Posterior vena cava (tissue), 2 donors: ENCODE results near the gene IKZF5. TPM values are rescaled to one million over a fixed set of nuclear protein-coding genes. Genes with fewer than 3 reads are reported as not detected.

Source experiments
- DNase-seq: peaks from one replicate; pipeline ENCODE4 v3.0.0-alpha.2; 2020; ENCODE audit warnings: low spot score
- intact Hi-C, 2 donors: fragments of 100-400 bp; cut with DNase I; formaldehyde crosslinking; loops; one replicate each; pipeline versions ENCODE4 v1.14.1 to v1.14.2; 2022 to 2023
- total RNA-seq, 2 donors: library from RNA; stranded (reverse); fragmentation: NEBNext Ultra II Directional; extraction: Animal tissue kit (Norgen Biotek cat#: 25700); gene quantifications; one replicate each; pipeline ENCODE4 v1.2.1, GENCODE V29; 2021
- donor health status: DM: yes; HTN: yes; CAD: no.
- donor health status: DM: yes; HTN: yes; CAD: no.

IKZF5 gene
- total RNA-seq, 2 donors from 2014 or later = 15.5 to 19.1 TPM

DNA sequence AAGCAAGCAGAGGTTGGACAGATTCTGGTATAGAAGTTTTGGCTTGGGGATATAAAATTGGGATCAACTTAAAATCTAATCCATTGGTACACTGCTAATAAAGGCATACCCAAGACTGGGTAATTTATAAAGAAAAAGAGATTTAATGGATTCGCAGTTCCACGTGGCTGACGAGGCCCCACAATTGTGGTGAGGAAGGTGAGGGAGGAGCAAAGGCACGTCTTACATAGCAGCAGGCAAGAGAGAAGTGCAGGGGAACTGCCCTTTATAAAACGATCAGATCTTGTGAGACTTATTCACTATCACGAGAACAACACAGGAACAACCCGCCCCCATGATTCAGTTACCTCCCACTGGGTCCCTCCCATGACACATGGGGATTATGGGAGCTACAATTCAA is 9.9 kb upstream of the IKZF5 start:
- no peak for DNase-seq
- intact Hi-C loops = loop anchor here in 1 of 2 donors (5.0 kb wide), 1 partner anchor 996 kb away; no protein-coding TSS in a partner anchor

- intact Hi-C loops = loop anchor here in 1 of 2 donors (5.0 kb wide), 1 partner anchor 995 kb away; no protein-coding TSS in a partner anchor
- no peak for DNase-seq
Observed at GRCh38 chr10:123017421-123018165, 9.0 kb upstream of the IKZF5 start.

DNA sequence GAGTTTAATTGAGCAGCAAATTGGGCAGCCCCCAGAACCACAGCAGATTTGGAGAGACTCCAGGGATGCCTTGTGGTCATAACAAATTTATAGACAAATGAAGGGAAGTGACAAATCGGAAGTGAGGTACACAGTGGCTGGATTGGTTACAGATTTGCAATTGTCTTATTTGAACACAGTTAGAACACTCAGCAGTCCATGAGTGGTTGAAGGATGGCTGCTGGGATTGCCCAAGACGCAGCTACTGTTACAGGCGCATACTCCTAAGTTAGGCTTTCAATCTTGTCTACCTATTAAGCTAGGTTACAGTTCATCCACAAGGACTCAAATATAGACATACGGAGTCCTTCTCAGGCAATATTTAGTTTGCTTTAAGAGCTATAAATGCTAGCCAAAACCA is 7.6 kb upstream of the IKZF5 start:
- no peak for DNase-seq
- intact Hi-C loops = loop anchor here in 1 of 2 donors (5.0 kb wide), 1 partner anchor 994 kb away; no protein-coding TSS in a partner anchor

- no peak for DNase-seq
- intact Hi-C loops = loop anchor here in 1 of 2 donors (5.0 kb wide), 1 partner anchor 992 kb away; no protein-coding TSS in a partner anchor
Observed at GRCh38 chr10:123014772-123015171, 6.2 kb upstream of the IKZF5 start.

DNA sequence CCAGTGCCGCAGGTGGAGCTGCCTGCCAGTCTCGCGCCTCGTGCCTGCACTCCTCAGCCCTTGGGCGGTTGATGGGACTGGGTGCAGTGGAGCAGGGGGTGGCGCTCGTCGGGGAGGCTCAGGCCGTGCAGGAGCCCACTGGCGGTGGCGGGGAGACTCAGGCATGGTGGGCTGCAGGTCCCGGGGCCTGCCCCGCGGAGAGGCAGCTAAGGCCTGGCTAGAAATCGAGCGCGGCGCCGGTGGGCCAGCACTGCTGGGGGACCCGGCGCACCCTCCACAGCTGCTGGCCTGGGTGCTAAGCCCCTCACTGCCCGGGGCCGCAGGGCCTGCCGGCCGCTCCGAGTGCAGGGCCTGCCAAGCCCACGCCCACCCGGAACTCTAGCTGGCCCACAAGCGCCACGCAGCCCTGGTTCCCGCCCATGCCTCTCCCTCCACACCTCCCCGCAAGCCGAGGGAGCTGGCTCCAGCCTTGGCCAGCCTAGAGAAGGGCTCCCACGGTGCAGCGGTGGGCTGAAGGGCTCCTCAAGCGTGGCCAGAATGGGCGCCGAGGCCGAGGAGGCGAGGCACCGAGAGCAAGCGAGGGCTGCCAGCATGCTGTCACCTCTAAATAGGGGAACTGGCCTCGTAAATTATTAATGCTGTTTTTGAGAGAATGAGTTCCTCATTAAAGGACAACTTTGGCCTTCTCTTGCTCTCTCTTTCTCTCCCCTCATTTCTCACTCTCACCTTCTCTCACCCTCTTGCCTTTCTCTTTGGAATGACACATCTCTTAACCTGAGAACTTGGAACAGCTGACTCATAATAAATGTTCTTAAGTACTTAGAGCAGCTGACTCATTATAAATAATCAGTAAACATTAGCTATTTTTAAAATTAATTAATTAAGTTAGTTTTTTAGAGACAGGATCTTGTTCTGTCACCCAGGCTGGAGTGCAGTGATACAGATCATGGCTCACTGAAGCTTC is 5.1 kb upstream of the IKZF5 start:
- no peak for DNase-seq

GRCh38 chr10:123011987-123012386 is 3.4 kb upstream of the IKZF5 start:
- no peak for DNase-seq
- intact Hi-C loops = no loop called here

More for the DNA sequence above, 5.1 kb upstream of the IKZF5 start:
- intact Hi-C loops = no loop called here

- peak; percentile 84 for DNase-seq
- intact Hi-C loops = no loop called here
Observed at GRCh38 chr10:123009105-123009820, 668 bp upstream of the IKZF5 start.

- intact Hi-C loops = no loop called here
Observed at GRCh38 chr10:123007558-123008354, 839 bp downstream of the IKZF5 start.

DNA sequence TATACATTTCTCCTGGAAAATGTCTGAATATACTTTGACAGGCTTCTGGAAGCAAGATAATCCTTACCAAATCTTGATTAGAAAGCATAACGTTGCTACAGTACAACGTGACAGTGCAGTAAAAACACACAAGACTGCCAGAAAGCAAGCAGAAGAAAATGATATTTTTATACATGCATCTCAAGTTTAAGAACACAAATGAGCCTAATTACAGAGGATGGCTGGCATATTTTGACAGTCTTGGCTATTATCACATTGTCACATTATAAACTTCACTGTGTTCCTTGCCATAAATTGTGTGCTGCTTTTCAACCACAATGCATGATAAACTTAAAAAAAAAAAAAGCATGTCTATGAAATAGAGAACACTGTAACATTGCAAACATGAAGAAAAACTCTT is 4.3 kb downstream of the IKZF5 start:
- intact Hi-C loops = no loop called here

More at GRCh38 chr10:123007558-123008354, 839 bp downstream of the IKZF5 start:
- DNase-seq = no peak

DNA sequence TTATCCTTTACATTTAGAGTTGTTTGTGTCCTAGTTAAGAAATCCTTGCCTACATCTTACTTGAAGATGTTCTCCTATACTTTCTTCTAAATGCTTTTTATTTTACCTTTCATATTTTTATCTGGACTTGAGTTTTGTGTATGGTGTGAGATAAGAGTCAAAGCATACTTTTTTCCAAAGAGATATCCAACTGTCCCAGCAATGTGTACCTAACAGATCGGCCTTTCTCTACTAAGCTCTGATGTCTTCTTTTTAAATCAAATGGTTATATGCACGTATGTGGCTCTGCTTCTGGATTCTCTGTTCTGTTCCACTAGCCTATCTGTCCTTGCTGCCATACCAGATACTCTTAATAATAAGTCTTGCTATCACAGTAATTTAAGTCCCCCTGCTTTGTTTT is 7.2 kb downstream of the IKZF5 start:
- no peak for DNase-seq
- intact Hi-C loops = no loop called here

More for the DNA sequence above, 4.3 kb downstream of the IKZF5 start:
- no peak for DNase-seq

DNA sequence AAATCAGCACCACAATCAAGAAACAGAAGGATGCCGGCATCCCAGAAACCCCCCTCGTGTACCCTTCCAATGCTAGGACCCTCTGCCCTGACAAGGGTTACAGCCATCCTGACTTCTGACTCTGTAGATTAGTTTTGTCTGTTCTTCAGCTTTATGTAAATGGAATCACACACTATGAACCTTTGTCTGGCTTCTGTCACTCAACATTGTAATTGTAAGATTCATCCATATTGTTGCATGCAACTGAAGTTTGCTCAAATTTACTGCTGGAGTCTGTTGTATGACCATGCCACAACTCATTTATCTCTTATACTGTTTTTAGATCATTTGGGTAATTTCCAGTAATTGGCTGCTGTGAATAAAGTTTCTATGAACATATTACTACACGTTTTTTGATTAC is 8.4 kb downstream of the IKZF5 start:
- intact Hi-C loops = no loop called here

DNA sequence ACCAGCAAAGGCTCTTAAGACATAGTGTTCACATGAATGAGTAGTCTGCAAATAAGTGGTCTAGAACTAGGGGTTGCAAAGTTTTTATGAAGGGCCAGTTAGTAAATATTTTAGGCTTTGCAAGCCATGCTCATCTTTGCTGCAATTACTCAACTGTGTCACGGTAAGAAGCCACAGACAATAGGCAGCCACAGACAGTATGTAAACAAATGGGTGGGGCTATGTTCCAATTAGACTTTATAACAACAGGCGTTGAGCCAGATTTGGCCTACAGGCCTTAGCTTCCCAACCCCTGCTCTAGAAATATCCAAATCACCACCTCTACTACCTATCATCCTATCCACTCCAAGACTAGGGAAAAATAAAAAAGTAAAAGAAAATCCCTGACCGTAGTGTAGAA is 9.2 kb downstream of the IKZF5 start:
- no peak for DNase-seq
- intact Hi-C loops = no loop called here

More for the DNA sequence above, 8.4 kb downstream of the IKZF5 start:
- no peak for DNase-seq

GRCh38 chr10:122998934-122999333 is 9.7 kb downstream of the IKZF5 start:
- intact Hi-C loops = no loop called here
- DNase-seq = no peak

DNA sequence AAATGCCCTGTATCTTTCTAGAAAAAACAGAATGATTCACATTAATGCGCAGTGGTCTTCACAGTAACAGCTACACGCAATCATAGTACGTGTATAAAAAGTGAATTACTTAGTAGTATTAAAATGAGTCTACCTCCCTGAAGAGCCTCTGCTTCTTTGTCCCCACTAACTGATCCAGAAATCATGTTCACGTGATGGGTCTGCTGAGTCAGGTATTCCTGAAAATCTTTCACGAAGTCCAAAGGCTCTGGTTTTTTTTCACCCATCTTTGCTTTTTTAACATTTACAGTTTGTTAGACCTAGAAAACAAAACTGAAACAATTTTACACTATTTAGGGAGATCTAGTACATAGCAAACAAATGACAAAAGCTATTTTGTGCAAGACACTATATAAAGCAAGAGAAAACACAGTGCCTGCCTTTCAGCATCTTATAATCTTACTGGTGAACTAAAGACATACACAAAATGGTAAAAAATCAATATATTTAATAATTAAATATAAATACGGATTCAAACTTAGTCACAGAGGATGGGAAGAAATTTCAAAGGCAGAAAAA is 10.2 kb downstream of the IKZF5 start:
- intact Hi-C loops = no loop called here

GRCh38 chr10:122997864-122998263 is 10.7 kb downstream of the IKZF5 start:
- DNase-seq = no peak
- intact Hi-C loops = no loop called here

More for the DNA sequence above, 10.2 kb downstream of the IKZF5 start:
- no peak for DNase-seq

- no peak for DNase-seq
- intact Hi-C loops = no loop called here
Observed at GRCh38 chr10:122995936-122996335, 12.7 kb downstream of the IKZF5 start.

- DNase-seq = no peak
- intact Hi-C loops = no loop called here
Observed at GRCh38 chr10:122993797-122994336, 14.7 kb downstream of the IKZF5 start.

DNA sequence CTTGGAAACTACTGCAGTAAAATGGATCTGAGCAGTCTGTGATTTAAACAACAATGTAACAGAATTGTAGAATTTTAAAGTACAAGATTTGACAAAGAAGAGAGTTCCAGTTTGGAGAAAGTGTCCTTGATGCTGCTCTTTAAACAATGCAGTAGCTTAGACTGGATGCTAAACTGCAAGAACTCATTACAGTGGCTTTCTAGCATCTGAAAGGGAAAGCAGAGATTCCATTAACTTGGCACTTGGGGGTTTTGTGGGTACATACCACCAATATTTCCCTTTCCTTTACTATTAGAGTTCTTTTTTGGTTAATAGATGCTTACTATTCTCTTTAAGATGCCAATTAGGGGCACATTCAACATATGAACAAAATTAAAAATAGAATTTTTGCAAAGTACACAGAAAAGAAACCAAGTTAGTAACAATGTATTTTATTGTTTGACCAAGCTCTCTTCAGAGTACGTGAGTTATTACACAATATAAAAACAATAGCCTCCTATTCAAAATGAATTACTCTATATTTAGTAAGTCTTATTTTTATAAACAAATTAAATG is 16.5 kb downstream of the IKZF5 start:
- DNase-seq = no peak
- intact Hi-C loops = no loop called here
